Stimulated activated CD4-positive, alpha-beta T cell treated with anti-CD3 and anti-CD28 coated beads, TNF-alpha, amount 100 ng/mL, for 48 hours (primary cell): ENCODE data around the gene LDHD.
"Not testable (repeated sequence)": the region's sequence is repeated elsewhere in the genome, so short reads cannot be mapped to it uniquely, and the experiment has no call there.

Experiments used
- DNase-seq, 3 donors: peaks; one replicate each; pipeline ENCODE4 v3.0.0-alpha.2; 2020; ENCODE audit warnings: low read depth in 3 of 3

LDHD gene

DNA sequence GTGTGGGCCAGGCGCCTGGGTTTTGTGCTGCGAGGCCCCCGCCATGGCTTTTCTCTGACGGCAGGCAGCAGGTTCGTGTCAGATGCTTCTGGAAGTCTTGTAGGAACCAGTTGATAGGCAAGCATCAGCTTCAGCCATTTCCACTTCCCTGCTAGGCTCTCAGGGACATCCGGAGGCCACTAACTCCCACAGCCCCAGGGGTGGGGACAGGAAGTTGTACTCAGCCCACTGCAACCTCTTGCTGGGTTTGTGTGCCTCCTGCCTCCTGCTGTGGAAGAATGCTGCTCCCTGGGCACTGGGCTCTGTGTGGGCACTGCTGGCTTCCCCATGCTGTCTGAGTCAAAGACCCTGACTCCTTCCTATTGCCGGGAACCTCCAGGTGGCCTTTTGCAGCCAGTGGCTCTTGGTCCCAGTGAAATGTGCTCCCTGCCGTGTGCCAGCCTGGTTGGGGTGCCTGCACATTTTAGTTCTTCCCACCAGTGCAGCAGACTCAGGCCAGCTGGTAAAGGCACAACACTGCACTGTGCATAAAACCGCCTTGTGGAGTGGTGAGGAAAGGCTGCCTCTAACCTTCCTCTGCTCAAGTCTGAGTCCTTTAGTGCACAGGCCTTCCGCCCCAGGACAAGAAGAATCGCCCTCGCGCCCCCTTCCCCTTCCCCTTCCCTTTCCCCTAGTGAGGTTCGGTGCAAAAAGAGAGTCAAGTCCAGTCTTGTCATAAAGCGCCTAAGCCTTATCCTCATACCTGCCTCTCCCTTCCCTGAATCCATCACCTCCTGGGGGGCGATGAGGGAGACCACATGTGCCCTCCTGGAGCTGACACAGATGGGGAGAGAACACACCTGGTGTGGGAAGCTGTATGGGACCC lies 16.6 kb downstream of the LDHD start:
- DNase-seq = peak in 1 of 3 donors; percentile 41

DNA sequence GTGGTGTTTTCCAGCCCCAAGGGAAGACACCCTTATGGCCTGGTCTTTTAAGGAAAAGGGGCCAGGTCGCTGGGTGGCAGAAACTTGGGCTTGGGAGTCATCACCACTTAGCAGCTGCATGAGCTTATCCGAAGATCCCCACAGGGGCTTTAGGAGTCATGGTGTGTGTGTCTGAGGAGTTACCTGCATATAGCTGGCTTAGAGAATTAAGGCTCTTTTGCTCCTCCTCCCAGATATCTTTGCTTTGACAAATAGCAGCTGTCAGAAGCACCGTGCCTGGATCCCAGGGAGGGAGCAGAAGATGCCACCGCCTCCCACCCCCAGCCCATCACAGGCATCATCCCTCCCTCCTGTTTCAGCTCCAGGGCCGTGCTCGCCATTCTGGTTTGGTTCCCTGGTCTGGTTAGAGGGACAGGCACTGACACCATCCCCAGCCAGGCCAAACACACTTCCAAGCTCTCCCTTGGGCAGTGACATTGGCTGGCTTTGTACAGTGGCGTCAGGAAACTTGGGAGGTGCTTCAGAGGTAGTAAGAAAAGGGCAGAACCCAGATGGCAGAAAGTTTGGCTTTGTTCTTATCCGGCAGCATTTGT lies 17.4 kb downstream of the LDHD start:
- no peak for DNase-seq

GRCh38 chr16:75097941-75098901 lies 18.4 kb downstream of the LDHD start:
- peak; percentile 48 to 71 (median 68) for DNase-seq

DNA sequence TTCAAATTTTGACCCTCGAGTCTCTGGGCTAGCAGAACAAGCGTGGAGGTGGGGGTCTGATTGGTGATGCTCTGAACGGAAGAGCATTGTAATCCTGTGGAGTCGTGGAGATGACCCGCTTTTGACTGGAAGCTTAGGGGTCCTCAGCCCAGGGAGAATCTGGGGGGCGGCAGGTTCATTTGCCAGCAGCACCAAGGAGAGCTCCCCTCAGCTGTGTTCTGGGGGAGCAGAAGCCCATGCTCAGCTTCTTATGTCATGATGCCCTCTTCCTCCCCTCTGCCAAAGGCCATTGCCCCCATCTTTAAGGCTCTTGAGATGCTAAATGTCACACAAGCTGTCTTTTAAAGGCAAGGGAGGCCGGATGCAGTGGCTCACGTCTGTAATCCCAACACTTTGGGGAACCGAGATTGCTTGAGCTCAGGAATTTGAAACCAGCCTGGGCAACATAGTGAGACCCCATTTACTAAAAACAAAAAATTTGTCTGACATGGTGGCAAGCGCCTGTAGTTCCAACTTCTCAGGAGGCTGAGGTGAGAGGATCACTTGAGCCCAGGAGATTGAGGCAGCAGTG lies 19.3 kb downstream of the LDHD start:
- DNase-seq = no peak

DNA sequence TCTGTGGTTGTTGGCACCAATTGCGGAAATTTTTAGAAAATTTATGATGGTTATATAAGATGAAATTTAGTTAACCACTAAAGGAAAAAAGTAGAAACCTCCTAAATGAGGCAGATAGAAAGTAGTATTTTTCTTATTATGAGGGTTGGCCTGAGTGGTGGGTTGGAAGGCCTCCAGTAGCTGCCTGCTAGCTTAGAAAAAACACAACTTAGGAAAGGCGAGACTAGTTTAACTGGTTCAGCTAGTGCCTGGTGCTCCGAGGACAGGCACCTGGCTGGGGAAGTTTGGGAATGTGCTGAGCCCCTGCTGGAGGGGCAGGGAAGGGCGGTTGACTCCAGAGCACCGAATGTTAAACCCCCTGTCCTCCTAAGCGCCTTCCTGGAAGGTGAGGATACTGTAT lies 19.9 kb downstream of the LDHD start:
- DNase-seq = no peak

DNA sequence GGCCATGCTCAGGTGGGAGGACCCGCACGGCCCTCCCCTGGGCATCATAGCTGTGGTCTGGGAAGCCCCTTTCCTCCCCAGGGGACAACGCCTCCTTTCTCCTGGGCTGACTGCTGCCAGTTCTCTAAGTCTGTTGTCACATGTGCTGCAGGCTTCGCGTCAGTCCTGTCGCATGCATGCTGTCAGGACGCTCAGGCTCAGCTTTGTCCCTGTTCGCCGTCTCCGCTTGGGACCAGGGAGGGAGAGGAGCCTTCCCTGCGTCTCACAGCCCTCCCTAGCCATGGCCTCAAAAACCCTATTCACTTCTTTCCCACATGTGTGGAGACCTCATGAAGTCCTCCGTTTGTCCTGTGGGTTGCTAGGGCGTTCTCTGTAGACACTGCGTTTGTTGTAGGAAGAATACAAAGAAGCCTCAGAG lies 21.4 kb downstream of the LDHD start:
- no peak for DNase-seq

DNA sequence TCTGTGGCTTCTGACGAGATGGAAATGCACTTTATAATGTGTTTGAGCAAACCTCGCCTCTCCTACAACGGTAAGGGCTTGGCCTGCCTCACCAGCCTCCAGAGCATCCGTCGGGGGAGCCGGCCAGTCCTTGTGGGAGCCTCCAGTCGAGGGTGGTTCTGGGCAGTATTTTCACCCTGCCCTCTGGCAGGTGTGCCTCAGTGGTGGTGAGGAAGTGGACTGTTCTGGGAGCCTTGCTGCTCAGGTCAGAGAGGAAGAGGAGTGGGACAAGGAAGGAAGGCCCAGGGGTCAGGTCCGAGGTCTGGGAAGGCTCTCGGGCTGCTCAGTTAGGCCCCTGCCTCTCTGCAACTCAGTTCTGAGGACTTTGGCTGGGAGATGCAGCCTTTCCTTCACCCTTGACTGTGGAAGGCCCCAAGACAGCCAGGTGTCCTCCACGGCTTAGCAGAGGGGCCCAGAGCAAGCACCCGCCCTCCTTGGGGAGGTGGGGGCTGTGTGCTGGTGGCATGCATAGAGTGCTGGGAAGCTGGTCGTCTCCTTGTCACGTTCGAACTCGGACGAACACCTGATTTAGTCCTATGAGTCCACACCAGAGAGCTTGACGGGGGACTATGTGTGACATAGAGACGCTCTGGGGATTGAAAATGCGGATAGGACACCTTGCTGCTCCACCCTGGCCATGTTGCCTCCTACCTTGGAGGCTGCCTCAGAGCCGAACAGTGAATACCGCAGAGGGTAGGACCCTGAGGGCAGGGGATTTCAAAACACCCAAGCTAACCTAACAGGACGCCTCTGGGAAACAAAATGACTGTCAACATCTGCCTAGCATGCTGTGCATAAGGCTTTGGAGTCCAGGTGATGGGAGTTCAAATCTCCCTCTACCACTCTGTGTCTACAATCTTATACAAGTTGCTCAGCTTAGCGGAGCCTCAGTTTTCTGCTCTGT lies 22.7 kb downstream of the LDHD start:
- no peak for DNase-seq

GRCh38 chr16:75092777-75093176 lies 23.8 kb downstream of the LDHD start:
- no peak for DNase-seq

- DNase-seq = not testable (repeated sequence)
Observed at GRCh38 chr16:75091619-75092018, 25.0 kb downstream of the LDHD start.

- DNase-seq = not testable (repeated sequence)
Observed at GRCh38 chr16:75090899-75091298, 25.7 kb downstream of the LDHD start.

- DNase-seq = no peak
Observed at GRCh38 chr16:75089486-75090202, 26.9 kb downstream of the LDHD start.

- no peak for DNase-seq
Observed at GRCh38 chr16:75088934-75089333, 27.6 kb downstream of the LDHD start.

- no peak for DNase-seq
Observed at GRCh38 chr16:75088216-75088615, 28.4 kb downstream of the LDHD start.

- no peak for DNase-seq
Observed at GRCh38 chr16:75087375-75087979, 29.1 kb downstream of the LDHD start.

DNA sequence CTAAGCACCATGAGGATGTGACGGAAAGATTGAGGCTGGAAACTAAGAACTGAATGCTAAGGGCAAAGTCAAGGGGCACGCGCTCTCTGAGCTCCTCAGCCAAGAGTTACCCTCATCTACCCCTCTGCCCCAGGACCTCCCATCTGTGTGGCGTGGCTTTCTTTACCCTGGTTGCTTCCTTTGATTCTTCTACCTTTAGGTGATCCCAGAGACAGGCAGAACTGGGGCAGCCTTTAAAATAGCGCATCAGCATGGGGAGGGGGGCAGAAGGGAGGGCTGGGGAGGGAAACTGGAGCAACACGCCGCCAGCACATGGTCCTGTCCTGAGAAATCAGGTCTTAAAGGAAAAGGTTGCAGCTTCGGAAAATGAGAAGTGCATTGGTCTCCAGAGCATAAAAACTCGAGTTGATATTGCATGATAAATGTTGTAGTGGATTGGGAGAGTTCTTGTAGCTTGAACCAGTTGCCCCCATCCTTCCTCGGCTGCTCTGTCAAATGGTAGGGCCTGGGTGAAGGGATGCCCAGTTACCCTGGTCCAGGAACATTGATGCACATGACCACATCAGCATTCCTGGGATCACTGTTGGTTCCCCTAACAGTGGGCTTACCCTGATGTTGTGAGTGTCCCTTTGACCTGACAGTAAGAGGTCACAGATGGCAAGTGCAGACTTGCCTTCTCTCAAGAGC lies 29.7 kb downstream of the LDHD start:
- DNase-seq = no peak

DNA sequence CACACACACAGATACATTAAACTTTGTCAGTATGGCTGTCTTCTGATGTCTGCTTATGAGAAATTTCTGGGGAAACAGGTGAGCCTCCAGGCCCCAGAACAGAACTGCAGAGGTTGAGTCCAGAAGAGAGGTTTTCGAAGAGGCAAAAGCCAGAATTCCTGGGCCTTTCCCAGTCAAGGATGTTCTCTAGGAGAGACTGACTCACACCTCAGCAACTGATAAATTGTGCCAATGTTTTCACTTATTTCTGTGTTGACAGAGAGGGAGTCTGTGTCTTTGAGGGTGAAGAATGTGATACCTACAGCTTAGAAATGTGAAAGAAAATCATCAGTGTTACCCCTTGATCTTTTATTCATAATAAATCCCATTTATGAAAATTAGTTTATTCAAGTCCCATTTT lies 30.3 kb downstream of the LDHD start:
- DNase-seq = no peak

GRCh38 chr16:75085556-75085955 lies 31.0 kb downstream of the LDHD start:
- DNase-seq = no peak

DNA sequence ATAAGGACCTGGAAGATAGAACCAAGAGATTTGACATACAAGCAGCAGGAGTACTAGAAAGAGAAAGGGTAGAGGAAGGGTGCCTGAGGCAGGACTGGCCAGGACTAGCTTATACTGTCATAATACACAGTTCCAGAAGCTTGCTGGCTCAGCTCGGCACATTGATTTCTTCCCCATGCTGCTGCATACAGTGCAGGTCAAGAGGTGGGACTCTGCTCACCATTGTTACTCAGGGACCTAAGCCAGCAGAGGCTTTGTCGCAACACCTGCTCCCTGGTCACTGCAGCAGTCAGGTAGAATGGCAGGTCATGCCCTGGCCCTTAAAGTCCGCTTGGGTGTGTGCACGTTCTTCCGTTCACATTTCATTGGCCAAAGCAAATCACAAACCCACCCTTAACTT lies 32.8 kb downstream of the LDHD start:
- DNase-seq = no peak
